ENCODE measurements around the gene JAZF1.
A peak's percentile ranks its signal among the peaks of the same experiment; 100 is the strongest.

JAZF1 gene

DNA sequence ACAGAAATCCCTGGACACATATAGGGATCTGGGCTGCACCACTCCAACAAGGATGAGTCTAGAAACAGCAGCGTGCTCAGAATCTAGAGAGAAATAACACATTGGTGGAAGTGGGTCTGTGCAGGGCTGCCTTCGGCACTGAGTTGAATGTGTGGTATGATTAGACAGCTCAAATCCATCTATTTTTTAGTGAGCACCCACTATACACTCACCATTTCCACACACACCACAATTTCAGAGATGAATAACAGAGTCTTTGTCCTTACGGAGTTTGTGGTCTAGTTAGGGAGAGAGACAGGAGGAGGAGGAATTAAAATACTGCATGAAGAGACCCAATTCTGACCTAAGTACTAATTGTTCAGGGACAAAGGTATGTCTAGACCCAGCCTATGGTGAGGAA, 44.2 kb downstream of the JAZF1 start:
- DNase-seq (ENCODE audit: low spot score): no peak

GRCh38 chr7:28135760-28136159, 44.8 kb downstream of the JAZF1 start:
- DNase-seq (ENCODE audit: low spot score): no peak

DNA sequence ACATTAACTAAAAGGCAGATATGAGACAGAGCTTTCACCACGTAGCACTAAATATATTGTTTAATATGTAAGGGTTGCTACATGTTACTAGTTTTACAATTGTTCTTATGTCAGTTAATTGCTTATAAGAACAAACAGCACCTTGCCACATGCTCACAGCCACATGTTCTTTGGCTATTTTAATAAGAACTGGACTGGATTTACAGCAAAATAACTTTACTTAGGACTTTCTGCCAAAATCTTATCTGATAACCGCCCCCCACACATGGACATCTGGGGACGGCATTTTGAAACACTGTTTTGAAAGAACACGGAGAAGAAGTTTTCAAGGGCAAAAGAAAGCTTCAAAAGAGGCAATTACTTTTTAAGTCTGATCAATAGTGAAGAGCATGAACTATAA, 45.3 kb downstream of the JAZF1 start:
- no peak for DNase-seq (ENCODE audit: low spot score)

GRCh38 chr7:28133872-28134271, 46.7 kb downstream of the JAZF1 start:
- DNase-seq (ENCODE audit: low spot score): no peak

GRCh38 chr7:28132959-28133870, 47.4 kb downstream of the JAZF1 start:
- DNase-seq (ENCODE audit: low spot score): no peak

- peak; percentile 65 for DNase-seq (ENCODE audit: low spot score)
Measured at GRCh38 chr7:28130277-28130676, 50.3 kb downstream of the JAZF1 start.

- DNase-seq (ENCODE audit: low spot score): no peak
Measured at GRCh38 chr7:28128608-28129007, 52.0 kb downstream of the JAZF1 start.

GRCh38 chr7:28126410-28127041, 54.1 kb downstream of the JAZF1 start:
- no peak for DNase-seq (ENCODE audit: low spot score)

DNA sequence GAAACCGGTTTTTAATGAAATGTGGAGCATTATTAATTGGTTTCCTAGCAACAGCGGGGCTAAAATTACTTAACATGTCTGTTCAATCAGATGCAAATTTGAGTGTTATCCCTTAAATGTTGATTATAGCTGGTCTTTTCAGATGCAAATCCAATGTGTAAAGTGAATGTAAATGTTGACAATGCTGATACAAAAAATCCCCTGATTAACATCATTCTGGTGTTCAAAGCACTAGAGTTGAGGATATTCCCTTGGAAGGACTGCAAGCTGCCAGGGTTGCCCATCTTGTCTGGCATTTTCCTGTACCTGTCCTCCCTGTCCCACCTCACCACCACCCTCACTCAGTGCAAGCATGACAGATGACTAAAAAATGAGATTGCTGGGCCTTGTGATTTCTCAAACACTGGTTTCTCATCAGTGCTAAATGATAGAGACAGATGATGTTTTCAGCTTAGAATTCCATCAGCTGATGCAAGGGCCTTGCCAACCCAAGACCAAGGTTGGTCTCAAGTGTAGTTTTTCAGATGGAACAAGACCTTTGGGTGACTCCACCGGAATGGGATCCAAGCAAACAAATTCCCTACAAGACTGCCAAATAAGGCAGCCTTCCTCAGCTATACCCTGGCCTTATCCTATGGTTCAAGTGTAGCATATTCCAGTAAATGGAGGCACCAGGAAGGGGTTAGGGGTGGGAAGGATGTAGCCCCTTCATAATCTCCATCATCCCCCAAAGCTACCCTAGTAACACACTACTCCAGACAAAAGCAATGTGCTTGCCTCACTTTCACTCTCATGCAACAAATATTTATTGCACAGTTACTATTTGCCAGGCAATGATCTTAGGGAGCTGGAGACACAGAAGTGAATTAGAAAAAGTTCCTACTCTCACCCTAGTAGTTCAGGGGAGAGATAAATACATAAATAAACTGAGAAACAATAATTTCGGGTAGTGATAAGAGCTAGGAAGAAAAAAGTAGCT, 54.9 kb downstream of the JAZF1 start:
- DNase-seq (ENCODE audit: low spot score): peak; percentile 17

- DNase-seq (ENCODE audit: low spot score): no peak
Measured at GRCh38 chr7:28124413-28124812, 56.2 kb downstream of the JAZF1 start.

- no peak for DNase-seq (ENCODE audit: low spot score)
Measured at GRCh38 chr7:28123752-28124151, 56.8 kb downstream of the JAZF1 start.

- DNase-seq (ENCODE audit: low spot score): no peak
Measured at GRCh38 chr7:28121496-28121895, 59.1 kb downstream of the JAZF1 start.

GRCh38 chr7:28116041-28116440, 64.6 kb downstream of the JAZF1 start:
- no peak for DNase-seq (ENCODE audit: low spot score)

- no peak for DNase-seq (ENCODE audit: low spot score)
Measured at GRCh38 chr7:28115261-28115660, 65.3 kb downstream of the JAZF1 start.

GRCh38 chr7:28114056-28114455, 66.5 kb downstream of the JAZF1 start:
- DNase-seq (ENCODE audit: low spot score): no peak

GRCh38 chr7:28112883-28113540, 67.6 kb downstream of the JAZF1 start:
- no peak for DNase-seq (ENCODE audit: low spot score)

- DNase-seq (ENCODE audit: low spot score): no peak
Measured at GRCh38 chr7:28112467-28112866, 68.1 kb downstream of the JAZF1 start.

- DNase-seq (ENCODE audit: low spot score): no peak
Measured at GRCh38 chr7:28112012-28112411, 68.6 kb downstream of the JAZF1 start.

GRCh38 chr7:28110427-28111012, 70.1 kb downstream of the JAZF1 start:
- no peak for DNase-seq (ENCODE audit: low spot score)

- no peak for DNase-seq (ENCODE audit: low spot score)
Measured at GRCh38 chr7:28108747-28109146, 71.8 kb downstream of the JAZF1 start.

GRCh38 chr7:28107960-28108359, 72.6 kb downstream of the JAZF1 start:
- DNase-seq (ENCODE audit: low spot score): no peak

Data from AG08396 (cell line).